Suprapubic skin (tissue), 3 donors: ENCODE results near the gene SMARCC1.

Experiments
- EP300 ChIP-seq: sonication (generic); formaldehyde crosslinking; IDR thresholded peaks from one replicate; pipeline ENCODE4 v1.6.1; 2017; ENCODE audit warnings: antibody characterized with exemption
- POLR2A ChIP-seq, 2 donors: fragments of 450-650 bp; IDR thresholded peaks; one replicate each; pipeline ENCODE4 v1.6.1; 2017; ENCODE audit warnings: antibody characterized with exemption in 2 of 2, mild to moderate bottlenecking in 2 of 2, moderate library complexity in 2 of 2
- TF ChIP-seq, protein P1 (sequence below), 2 donors: fragments of 200-600 bp in 1 of 2; fragments of 450-650 bp in 1 of 2; sonication (generic) in 1 of 2; IDR thresholded peaks; one replicate each; pipeline ENCODE4 v1.5.1; 2016 to 2019; ENCODE audit warnings: antibody characterized with exemption in 2 of 2, mild to moderate bottlenecking in 1 of 2, moderate library complexity in 1 of 2

DNA sequence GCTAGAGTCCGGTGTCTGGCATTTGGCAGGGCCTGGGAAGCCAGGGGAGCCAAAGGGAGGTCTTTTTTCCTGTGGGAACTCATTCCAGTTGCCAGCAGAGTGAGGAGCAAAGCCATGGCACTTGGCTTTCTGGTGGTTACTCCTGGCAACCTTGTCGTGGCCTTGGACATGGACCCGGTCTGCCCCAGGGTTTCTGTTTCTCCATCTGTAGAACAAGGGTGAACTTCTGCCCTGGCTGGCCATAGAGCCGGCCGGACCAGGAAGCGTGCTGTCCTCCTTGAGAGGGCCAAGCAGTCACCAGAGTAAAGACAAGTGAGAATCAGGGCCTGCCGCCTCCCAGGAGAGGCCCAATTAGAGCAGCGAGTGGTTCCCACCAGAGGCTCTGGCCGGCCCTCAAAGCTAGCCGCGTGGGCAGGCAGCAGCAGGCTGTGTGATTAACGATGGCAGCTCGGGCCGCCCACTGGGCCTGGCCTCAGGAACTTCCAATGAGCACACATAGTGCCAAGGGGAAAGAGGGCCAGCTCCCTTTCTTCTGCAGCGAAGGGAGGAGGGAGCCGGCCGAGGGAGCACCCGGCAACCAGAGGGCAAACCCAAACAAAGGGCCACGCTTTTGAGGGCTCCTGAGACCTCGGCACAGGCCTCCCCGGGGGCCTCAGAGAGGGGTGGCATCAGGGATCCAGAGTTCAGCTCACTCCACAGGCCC is 239.1 kb downstream of the SMARCC1 start:
- TF ChIP-seq, protein P1, sequence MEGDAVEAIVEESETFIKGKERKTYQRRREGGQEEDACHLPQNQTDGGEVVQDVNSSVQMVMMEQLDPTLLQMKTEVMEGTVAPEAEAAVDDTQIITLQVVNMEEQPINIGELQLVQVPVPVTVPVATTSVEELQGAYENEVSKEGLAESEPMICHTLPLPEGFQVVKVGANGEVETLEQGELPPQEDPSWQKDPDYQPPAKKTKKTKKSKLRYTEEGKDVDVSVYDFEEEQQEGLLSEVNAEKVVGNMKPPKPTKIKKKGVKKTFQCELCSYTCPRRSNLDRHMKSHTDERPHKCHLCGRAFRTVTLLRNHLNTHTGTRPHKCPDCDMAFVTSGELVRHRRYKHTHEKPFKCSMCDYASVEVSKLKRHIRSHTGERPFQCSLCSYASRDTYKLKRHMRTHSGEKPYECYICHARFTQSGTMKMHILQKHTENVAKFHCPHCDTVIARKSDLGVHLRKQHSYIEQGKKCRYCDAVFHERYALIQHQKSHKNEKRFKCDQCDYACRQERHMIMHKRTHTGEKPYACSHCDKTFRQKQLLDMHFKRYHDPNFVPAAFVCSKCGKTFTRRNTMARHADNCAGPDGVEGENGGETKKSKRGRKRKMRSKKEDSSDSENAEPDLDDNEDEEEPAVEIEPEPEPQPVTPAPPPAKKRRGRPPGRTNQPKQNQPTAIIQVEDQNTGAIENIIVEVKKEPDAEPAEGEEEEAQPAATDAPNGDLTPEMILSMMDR (IDR thresholded peaks at IDR 0.05) = no peak
- no peak for TF ChIP-seq POLR2A (IDR thresholded peaks at IDR 0.05)
- TF ChIP-seq EP300 = no peak
